Measurements from ENCODE around the gene PLBD2. TPM values are rescaled to one million over a fixed set of nuclear protein-coding genes. Genes with fewer than 3 reads are reported as not detected.
A peak's percentile ranks its signal among the peaks of the same experiment; 100 is the strongest.

PLBD2 gene
- total RNA-seq, 1 donor from 2014 or later, result 26.6 TPM

- TF ChIP-seq CTCF (IDR thresholded peaks at IDR 0.05; ENCODE audit: unreplicated experiment), result no peak
- Mint-ChIP-seq H3K27me3 (ENCODE audit: unreplicated experiment) (peaks cover 6% of the 10 kb centered on the region), H3K9me3 (ENCODE audit: unreplicated experiment) (no peaks in the 10 kb centered on the region), H3K4me3 (ENCODE audit: unreplicated experiment) (no peak overlapping the region), H3K36me3 (ENCODE audit: low read depth, unreplicated experiment) (peaks cover 9% of the 10 kb centered on the region), H3K4me1 (ENCODE audit: unreplicated experiment) (no peaks in the 10 kb centered on the region), H3K27ac (ENCODE audit: unreplicated experiment) (no peak overlapping the region)
- DNase-seq (ENCODE audit: low spot score), result no peak
These were observed 15.1 kb downstream of the PLBD2 start for GRCh38 chr12:113373440-113373839.

- Mint-ChIP-seq H3K9me3 (ENCODE audit: unreplicated experiment) (no peaks in the 10 kb centered on the region), H3K36me3 (ENCODE audit: low read depth, unreplicated experiment) (peaks cover 9% of the 10 kb centered on the region), H3K27me3 (ENCODE audit: unreplicated experiment) (peaks cover 6% of the 10 kb centered on the region), H3K4me1 (ENCODE audit: unreplicated experiment) (no peaks in the 10 kb centered on the region), H3K27ac (ENCODE audit: unreplicated experiment) (no peak overlapping the region), H3K4me3 (ENCODE audit: unreplicated experiment) (peak overlapping the region; percentile 24)
- no peak for TF ChIP-seq CTCF (IDR thresholded peaks at IDR 0.05; ENCODE audit: unreplicated experiment)
- DNase-seq (ENCODE audit: low spot score), result no peak
These were observed 15.6 kb downstream of the PLBD2 start for GRCh38 chr12:113373969-113374368.

GRCh38 chr12:113374823-113375428 lies 16.5 kb downstream of the PLBD2 start:
- H3K4me3 Mint-ChIP-seq (ENCODE audit: unreplicated experiment), result no peak overlapping the region
- TF ChIP-seq CTCF (IDR thresholded peaks at IDR 0.05; ENCODE audit: unreplicated experiment), result no peak
- no peak for DNase-seq (ENCODE audit: low spot score)
- no peaks in the 10 kb centered on the region for H3K4me1 Mint-ChIP-seq (ENCODE audit: unreplicated experiment)
- no peak overlapping the region for H3K27ac Mint-ChIP-seq (ENCODE audit: unreplicated experiment)
- peaks cover 9% of the 10 kb centered on the region for H3K36me3 Mint-ChIP-seq (ENCODE audit: low read depth, unreplicated experiment)
- H3K9me3 Mint-ChIP-seq (ENCODE audit: unreplicated experiment), result no peaks in the 10 kb centered on the region
- H3K27me3 Mint-ChIP-seq (ENCODE audit: unreplicated experiment), result peaks cover 6% of the 10 kb centered on the region

GRCh38 chr12:113378291-113378690 lies 19.9 kb downstream of the PLBD2 start:
- no peak overlapping the region for H3K4me3 Mint-ChIP-seq (ENCODE audit: unreplicated experiment)
- H3K4me1 Mint-ChIP-seq (ENCODE audit: unreplicated experiment), result no peaks in the 10 kb centered on the region
- H3K36me3 Mint-ChIP-seq (ENCODE audit: low read depth, unreplicated experiment), result peaks cover 9% of the 10 kb centered on the region
- no peaks in the 10 kb centered on the region for H3K9me3 Mint-ChIP-seq (ENCODE audit: unreplicated experiment)
- no peak for TF ChIP-seq CTCF (IDR thresholded peaks at IDR 0.05; ENCODE audit: unreplicated experiment)
- no peak for DNase-seq (ENCODE audit: low spot score)
- H3K27ac Mint-ChIP-seq (ENCODE audit: unreplicated experiment), result no peak overlapping the region
- H3K27me3 Mint-ChIP-seq (ENCODE audit: unreplicated experiment), result peaks cover 4% of the 10 kb centered on the region

- DNase-seq (ENCODE audit: low spot score), result no peak
- Mint-ChIP-seq H3K27me3 (ENCODE audit: unreplicated experiment) (peaks cover 6% of the 10 kb centered on the region), H3K27ac (ENCODE audit: unreplicated experiment) (no peak overlapping the region), H3K4me1 (ENCODE audit: unreplicated experiment) (no peaks in the 10 kb centered on the region), H3K9me3 (ENCODE audit: unreplicated experiment) (no peaks in the 10 kb centered on the region), H3K36me3 (ENCODE audit: low read depth, unreplicated experiment) (peaks cover 6% of the 10 kb centered on the region), H3K4me3 (ENCODE audit: unreplicated experiment) (no peak overlapping the region)
- TF ChIP-seq CTCF (IDR thresholded peaks at IDR 0.05; ENCODE audit: unreplicated experiment), result no peak
These were observed 22.8 kb downstream of the PLBD2 start for GRCh38 chr12:113381220-113381619.

All from endothelial cell (in vitro differentiated cells).